ENCODE data around the gene CAMSAP2.

The CAMSAP2 gene

GRCh38 chr1:200873671-200874397, 135.1 kb downstream of the CAMSAP2 start:
- no peak for DNase-seq (ENCODE audit: low read depth)
- TF ChIP-seq CTCF (conservative IDR thresholded peaks at IDR 0.05; ENCODE audit: control insufficient read depth, insufficient read depth, low read depth, low read length) = no peak
- no peak overlapping the region for H3K4me3 ChIP-seq (ENCODE audit: control insufficient read depth, low read depth, low read length)

GRCh38 chr1:200874694-200875093, 136.0 kb downstream of the CAMSAP2 start:
- TF ChIP-seq CTCF (conservative IDR thresholded peaks at IDR 0.05; ENCODE audit: control insufficient read depth, insufficient read depth, low read depth, low read length) = no peak

GRCh38 chr1:200875416-200875815, 136.7 kb downstream of the CAMSAP2 start:
- DNase-seq (ENCODE audit: low read depth) = no peak
- no peak overlapping the region for H3K4me3 ChIP-seq (ENCODE audit: control insufficient read depth, low read depth, low read length)
- no peak for TF ChIP-seq CTCF (conservative IDR thresholded peaks at IDR 0.05; ENCODE audit: control insufficient read depth, insufficient read depth, low read depth, low read length)

More at GRCh38 chr1:200874694-200875093, 136.0 kb downstream of the CAMSAP2 start:
- DNase-seq (ENCODE audit: low read depth) = no peak
- H3K4me3 ChIP-seq (ENCODE audit: control insufficient read depth, low read depth, low read length) = no peak overlapping the region

GRCh38 chr1:200877010-200877409, 138.3 kb downstream of the CAMSAP2 start:
- no peak overlapping the region for H3K4me3 ChIP-seq (ENCODE audit: control insufficient read depth, low read depth, low read length)
- DNase-seq (ENCODE audit: low read depth) = no peak
- no peak for TF ChIP-seq CTCF (conservative IDR thresholded peaks at IDR 0.05; ENCODE audit: control insufficient read depth, insufficient read depth, low read depth, low read length)

GRCh38 chr1:200877839-200878551, 139.3 kb downstream of the CAMSAP2 start:
- no peak for TF ChIP-seq CTCF (conservative IDR thresholded peaks at IDR 0.05; ENCODE audit: control insufficient read depth, insufficient read depth, low read depth, low read length)
- no peak overlapping the region for H3K4me3 ChIP-seq (ENCODE audit: control insufficient read depth, low read depth, low read length)
- DNase-seq (ENCODE audit: low read depth) = no peak

- no peak overlapping the region for H3K4me3 ChIP-seq (ENCODE audit: control insufficient read depth, low read depth, low read length)
- no peak for TF ChIP-seq CTCF (conservative IDR thresholded peaks at IDR 0.05; ENCODE audit: control insufficient read depth, insufficient read depth, low read depth, low read length)
- no peak for DNase-seq (ENCODE audit: low read depth)
These were observed 141.5 kb downstream of the CAMSAP2 start for GRCh38 chr1:200880212-200880611.
